Astrocyte (in vitro differentiated cells and primary cell): ENCODE data around the gene SEC14L3. TPM values are rescaled to one million over a fixed set of nuclear protein-coding genes. Genes with fewer than 3 reads are reported as not detected.

Source experiments
- DNase-seq: peaks from one replicate; pipeline ENCODE4 v3.0.0-alpha.2; 2010; ENCODE audit warnings: low read depth
- FAIRE-seq: peaks from 2 replicates; lab custom pipeline; 2011; peaks lifted over from hg19 to GRCh38; lab: Jason Lieb, UNC
- H2AFZ ChIP-seq: 2 replicates; pipeline ENCODE4 v1.6.0; 2012; ENCODE audit warnings: low read depth, low read length, inconsistent platforms
- H3K27ac ChIP-seq: 2 replicates; pipeline ENCODE4 v1.5.1; 2011; ENCODE audit warnings: low read depth, low read length, inconsistent platforms
- H3K27me3 ChIP-seq: 2 replicates; pipeline ENCODE4 v1.6.0; 2011; ENCODE audit warnings: low read length, inconsistent platforms; ENCODE audit not compliant: insufficient read depth
- H3K36me3 ChIP-seq: 2 replicates; pipeline ENCODE4 v1.5.1; 2011; ENCODE audit warnings: low read length, inconsistent platforms; ENCODE audit not compliant: insufficient read depth
- H3K4me1 ChIP-seq: 2 replicates; pipeline ENCODE4 v1.5.1; 2011; ENCODE audit warnings: low read length, inconsistent platforms; ENCODE audit not compliant: insufficient read depth
- H3K4me2 ChIP-seq: 2 replicates; pipeline ENCODE4 v1.6.0; 2012; ENCODE audit warnings: low read length, inconsistent platforms
- H3K4me3 ChIP-seq: 2 replicates; pipeline ENCODE4 v1.5.1; 2011; ENCODE audit warnings: low read depth, mild to moderate bottlenecking, low read length, inconsistent platforms; ENCODE audit not compliant: insufficient read depth
- H3K79me2 ChIP-seq: 2 replicates; pipeline ENCODE4 v1.6.0; 2012; ENCODE audit warnings: mild to moderate bottlenecking, low read length, inconsistent platforms; ENCODE audit not compliant: insufficient read depth
- H3K9ac ChIP-seq: 2 replicates; pipeline ENCODE4 v1.6.0; 2012; ENCODE audit warnings: mild to moderate bottlenecking, low read length, inconsistent platforms
- H3K9me3 ChIP-seq: 2 replicates; pipeline ENCODE4 v1.5.1; 2012; ENCODE audit warnings: low read depth, mild to moderate bottlenecking, low read length, inconsistent platforms; ENCODE audit not compliant: insufficient read depth
- H4K20me1 ChIP-seq: 2 replicates; pipeline ENCODE4 v1.6.0; 2012; ENCODE audit warnings: low read length, inconsistent platforms; ENCODE audit not compliant: insufficient read depth
- H3K27ac Mint-ChIP-seq: one replicate; pipeline ENCODE4 v1.8.0; 2021; ENCODE audit warnings: mild to moderate bottlenecking, mixed read lengths; ENCODE audit not compliant: unreplicated experiment
- H3K27me3 Mint-ChIP-seq: one replicate; pipeline ENCODE4 v1.8.0; 2021; ENCODE audit warnings: low read depth, mixed read lengths; ENCODE audit not compliant: unreplicated experiment
- H3K36me3 Mint-ChIP-seq: one replicate; pipeline ENCODE4 v1.8.0; 2021; ENCODE audit warnings: low read depth, mixed read lengths; ENCODE audit not compliant: unreplicated experiment
- H3K4me1 Mint-ChIP-seq: one replicate; pipeline ENCODE4 v1.8.0; 2021; ENCODE audit warnings: low read depth, mixed read lengths; ENCODE audit not compliant: unreplicated experiment
- H3K4me3 Mint-ChIP-seq: one replicate; pipeline ENCODE4 v1.8.0; 2021; ENCODE audit warnings: mild to moderate bottlenecking, moderate library complexity, mixed read lengths; ENCODE audit not compliant: unreplicated experiment
- H3K9me3 Mint-ChIP-seq: one replicate; pipeline ENCODE4 v1.8.0; 2021; ENCODE audit warnings: mild to moderate bottlenecking, mixed read lengths; ENCODE audit not compliant: unreplicated experiment
- CTCF ChIP-seq: IDR thresholded peaks from 2 replicates; pipeline ENCODE4 v1.5.1; 2011; ENCODE audit warnings: low read depth, mild to moderate bottlenecking, inconsistent platforms, low read length, moderate library complexity; ENCODE audit not compliant: insufficient read depth
- EZH2 ChIP-seq: IDR thresholded peaks from 2 replicates; pipeline ENCODE4 v1.6.1; 2012; ENCODE audit warnings: mild to moderate bottlenecking, low read length, inconsistent platforms; ENCODE audit not compliant: insufficient read depth
- total RNA-seq: library from RNA; stranded (reverse); gene quantifications from 2 replicates; pipeline ENCODE4 v1.2.1, GENCODE V29; 2021

Gene SEC14L3
- total RNA-seq, 1 donor from 2014 or later = not detected

GRCh38 chr22:30426388-30427353 is 45.1 kb downstream of the SEC14L3 start:
- Histone ChIP-seq H3K4me1 (peaks cover 45% of the 10 kb centered on the region), H2AFZ (peak overlapping the region; percentile 61), H3K27ac (peak overlapping the region; percentile 58), H3K4me2 (peak overlapping the region; percentile 90), H3K9ac (peak overlapping the region; percentile 77), H3K4me3 (peak overlapping the region; percentile 62), H4K20me1 (no peaks in the 10 kb centered on the region), H3K9me3 (no peaks in the 10 kb centered on the region), H3K79me2 (no peaks in the 10 kb centered on the region), H3K27me3 (no peaks in the 10 kb centered on the region), H3K36me3 (no peaks in the 10 kb centered on the region)
- no peaks in the 10 kb centered on the region for H3K9me3 Mint-ChIP-seq
- H3K27me3 Mint-ChIP-seq = no peaks in the 10 kb centered on the region
- FAIRE-seq = peak; percentile 76
- peaks cover 14% of the 10 kb centered on the region for H3K4me1 Mint-ChIP-seq
- DNase-seq = peak; percentile 46
- H3K4me3 Mint-ChIP-seq = peak overlapping the region; percentile 87
- TF ChIP-seq CTCF (peak; percentile 68), EZH2 (no peak)
- H3K27ac Mint-ChIP-seq = peak overlapping the region; percentile 50
- peaks cover 5% of the 10 kb centered on the region for H3K36me3 Mint-ChIP-seq

- Mint-ChIP-seq H3K4me1 (peaks cover 23% of the 10 kb centered on the region), H3K9me3 (no peaks in the 10 kb centered on the region), H3K4me3 (peak within 1 kb of the TSS; percentile 87), H3K36me3 (peaks cover 5% of the 10 kb centered on the region), H3K27me3 (no peaks in the 10 kb centered on the region), H3K27ac (peak within 1 kb of the TSS; percentile 100)
- no peaks in the 10 kb centered on the region for H4K20me1 ChIP-seq
- peak within 1 kb of the TSS; percentile 90 for H3K4me2 ChIP-seq
- DNase-seq (peak; percentile 54), FAIRE-seq (no peak)
- H3K27me3 ChIP-seq = no peaks in the 10 kb centered on the region
- peaks cover 54% of the 10 kb centered on the region for H3K4me1 ChIP-seq
- peak within 1 kb of the TSS; percentile 93 for H3K9ac ChIP-seq
- TF ChIP-seq CTCF = no peak
- no peak for TF ChIP-seq EZH2
- H3K27ac ChIP-seq = peak within 1 kb of the TSS; percentile 98
- no peaks in the 10 kb centered on the region for H3K79me2 ChIP-seq
- H2AFZ ChIP-seq = peak within 1 kb of the TSS; percentile 61
- no peaks in the 10 kb centered on the region for H3K9me3 ChIP-seq
- H3K4me3 ChIP-seq = peak within 1 kb of the TSS; percentile 62
- peaks cover 3% of the 10 kb centered on the region for H3K36me3 ChIP-seq
These were observed 46.0 kb downstream of the SEC14L3 start, which contains the start of gene MTFP1 for GRCh38 chr22:30425616-30426387. TSS of gene MTFP1 (plus strand) at chr22:30425768. CDS start at chr22:30425880, 112 bp downstream.
